Activated CD8-positive, alpha-beta memory T cell treated with anti-CD3 and anti-CD28 coated beads for 48 hours (primary cell): ENCODE results near the gene GRIK3.

Experiments
- DNase-seq, 3 experiments: peaks; one replicate each; pipeline ENCODE4 v3.0.0-alpha.2; 2020; ENCODE audit warnings: low read depth in 2 of 3, low spot score in 2 of 3

The GRIK3 gene

DNA sequence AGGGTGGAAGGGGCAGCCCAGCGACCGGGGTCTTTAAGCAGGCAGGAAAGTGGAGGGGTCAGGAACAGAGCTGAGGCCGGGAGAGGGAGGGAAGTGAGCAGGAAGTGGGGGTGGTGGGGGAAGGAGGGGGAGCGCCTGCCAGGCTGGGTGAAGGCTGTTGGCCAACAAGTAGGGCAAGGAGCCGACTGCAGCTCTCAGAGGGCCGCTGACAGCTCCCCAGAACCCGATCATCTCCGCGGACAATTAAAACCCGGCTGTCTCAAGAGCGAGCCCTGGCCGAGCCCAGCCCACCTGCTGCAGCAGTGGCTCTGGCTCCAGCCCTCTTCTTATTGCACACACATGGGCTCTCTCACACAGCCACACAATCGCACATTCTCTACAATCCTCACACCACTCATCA is 51.6 kb downstream of the GRIK3 start:
- DNase-seq = no peak

- DNase-seq = no peak
Observed at GRCh38 chr1:36981771-36982622, 52.3 kb downstream of the GRIK3 start.

DNA sequence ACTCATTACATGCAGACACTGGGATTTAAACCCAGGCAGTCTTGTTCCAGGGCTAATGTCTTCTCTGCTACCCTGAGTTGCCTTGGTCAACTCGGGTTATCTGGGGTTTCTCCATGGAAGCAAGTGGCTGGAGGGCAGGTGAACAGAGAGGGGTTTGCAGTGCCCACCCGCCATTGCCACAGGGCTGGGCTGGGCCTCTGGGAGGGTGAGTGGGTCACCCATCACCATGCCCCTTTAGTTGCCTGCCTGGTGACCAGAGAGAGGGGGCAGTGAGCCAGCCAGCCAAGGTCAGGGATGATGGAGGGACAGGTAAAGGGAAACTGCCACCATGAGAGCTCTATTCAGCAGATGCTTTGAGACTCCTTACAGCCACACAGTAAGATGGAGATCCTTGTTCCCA is 53.2 kb downstream of the GRIK3 start:
- no peak for DNase-seq

DNA sequence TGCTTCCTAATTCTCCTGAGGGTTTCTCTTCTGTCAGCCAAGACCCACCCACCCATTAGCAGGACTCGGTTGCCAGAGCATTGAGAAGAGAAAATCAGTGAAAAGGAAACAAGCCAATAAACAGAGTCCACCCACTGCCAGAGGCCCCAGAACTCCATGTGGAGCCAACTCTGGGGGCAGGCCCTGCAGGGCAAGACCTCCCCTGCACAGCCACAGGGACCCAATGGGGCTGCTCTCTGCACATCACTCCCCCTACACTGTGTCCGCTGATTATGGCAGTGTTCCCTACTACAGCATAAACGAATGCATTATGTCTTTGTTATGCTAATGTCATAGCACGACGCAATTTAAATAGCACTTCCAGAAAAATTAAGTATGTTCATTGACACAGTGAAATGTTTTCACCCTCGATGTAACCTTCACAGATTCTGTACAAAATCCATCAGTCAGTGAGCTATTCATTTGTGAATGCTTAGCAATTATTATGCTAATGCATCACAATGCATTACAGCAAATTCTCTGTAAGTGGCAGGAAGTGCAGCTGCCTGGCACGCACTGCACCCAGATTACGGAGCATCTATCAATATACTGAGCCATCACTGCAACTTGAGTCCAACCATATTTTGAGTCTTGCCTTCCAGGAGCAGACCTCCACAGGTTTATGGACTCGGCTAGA is 56.4 kb downstream of the GRIK3 start:
- DNase-seq = no peak

- no peak for DNase-seq
Observed at GRCh38 chr1:36975642-36976041, 58.7 kb downstream of the GRIK3 start.

DNA sequence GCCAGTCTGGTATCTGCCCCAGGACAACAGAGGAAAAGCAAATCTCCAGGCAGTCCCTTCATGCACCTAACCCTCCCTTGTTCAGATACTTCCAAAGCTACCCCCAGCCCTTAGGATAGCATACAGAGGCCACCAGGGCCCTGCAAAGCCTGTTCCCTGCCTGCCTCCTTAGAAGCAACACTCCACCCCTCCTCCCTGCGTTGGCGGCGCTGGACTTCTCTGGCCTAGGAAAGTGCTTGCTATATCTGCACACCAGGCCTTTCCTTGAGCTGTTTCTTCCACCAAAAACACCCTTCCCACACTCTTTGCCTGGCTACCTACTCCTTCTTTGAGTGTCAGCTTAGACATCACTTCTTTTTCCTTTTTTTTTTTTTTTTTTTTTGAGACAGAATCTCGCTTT is 61.3 kb downstream of the GRIK3 start:
- DNase-seq = no peak

DNA sequence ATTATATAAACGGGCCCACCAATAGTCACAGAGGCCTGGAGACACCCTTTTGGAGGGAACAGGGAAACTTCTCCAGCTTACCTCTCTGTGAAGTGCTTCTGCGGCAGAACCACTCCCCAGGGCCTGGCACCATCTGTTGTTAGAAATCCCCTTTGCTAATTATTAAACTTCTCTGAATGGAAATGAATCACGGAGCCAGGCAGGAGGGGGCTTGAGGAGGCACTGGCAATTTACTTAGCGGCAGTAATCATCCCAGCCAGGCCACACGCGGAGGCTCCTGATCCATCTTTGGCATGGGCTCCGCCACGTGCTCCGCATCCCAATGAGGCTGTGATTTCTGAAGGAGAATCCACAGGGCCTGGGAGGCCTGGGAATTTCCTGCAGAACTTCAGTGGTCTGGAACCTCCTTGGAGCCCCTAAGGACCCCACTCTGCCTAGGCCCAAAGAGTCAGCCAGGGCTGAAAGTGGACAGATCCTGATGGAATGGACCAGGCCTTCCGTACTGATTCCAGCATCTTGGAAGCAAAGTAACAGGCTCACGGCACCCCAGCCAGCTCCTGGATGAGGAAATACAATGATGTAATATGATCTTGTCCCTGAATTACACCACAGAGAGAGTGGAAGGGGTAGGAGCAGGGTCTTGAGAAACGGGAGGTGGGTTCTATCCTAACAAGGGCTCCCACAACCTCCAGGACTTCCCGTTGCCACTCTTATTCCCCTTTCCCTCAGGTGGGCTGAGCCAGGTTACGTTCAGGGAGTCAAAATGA is 62.3 kb downstream of the GRIK3 start:
- DNase-seq = no peak

GRCh38 chr1:36968730-36969129 is 65.6 kb downstream of the GRIK3 start:
- DNase-seq = no peak

- no peak for DNase-seq
Observed at GRCh38 chr1:36966242-36966641, 68.1 kb downstream of the GRIK3 start.

DNA sequence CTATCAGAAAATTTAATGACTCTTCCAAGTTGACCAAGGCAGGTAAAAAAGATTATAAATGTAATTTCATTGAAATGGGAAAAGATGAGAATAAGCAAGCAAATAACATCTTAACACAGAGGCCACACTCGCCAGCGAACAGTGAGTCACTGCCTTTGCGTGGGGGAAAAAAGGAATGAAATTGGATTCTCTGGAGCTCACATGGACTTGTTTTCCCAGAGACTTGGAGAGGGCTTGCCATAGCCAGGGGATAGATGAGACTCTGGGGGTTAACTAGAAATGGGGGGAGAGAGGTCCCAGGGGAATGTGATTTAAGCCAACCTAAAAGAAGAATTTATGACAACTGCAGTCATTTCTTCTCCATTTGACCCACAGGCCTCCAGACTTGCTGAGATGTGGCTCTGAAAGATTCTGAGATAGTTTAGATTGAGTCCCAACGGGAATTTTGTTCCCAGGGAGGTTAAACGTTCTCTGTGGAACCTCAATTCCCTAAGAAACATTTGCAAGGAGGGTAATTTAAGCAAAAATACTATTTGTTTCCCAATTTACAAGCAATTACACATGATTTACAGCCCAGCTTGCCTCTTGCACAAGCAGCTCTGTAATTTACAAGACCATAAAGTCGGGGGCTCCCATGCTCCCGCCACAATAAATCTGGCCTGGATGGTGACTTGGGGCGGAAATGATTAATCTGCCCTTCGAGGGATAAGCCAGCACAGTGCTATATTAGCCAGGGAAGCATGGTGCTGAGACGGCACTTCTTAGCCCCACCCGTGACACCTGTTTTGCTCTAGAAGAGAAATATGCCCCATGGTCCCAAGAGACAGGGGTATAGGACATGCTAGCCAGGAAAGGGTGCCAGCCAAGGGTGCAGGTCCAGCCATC is 68.8 kb downstream of the GRIK3 start:
- no peak for DNase-seq

DNA sequence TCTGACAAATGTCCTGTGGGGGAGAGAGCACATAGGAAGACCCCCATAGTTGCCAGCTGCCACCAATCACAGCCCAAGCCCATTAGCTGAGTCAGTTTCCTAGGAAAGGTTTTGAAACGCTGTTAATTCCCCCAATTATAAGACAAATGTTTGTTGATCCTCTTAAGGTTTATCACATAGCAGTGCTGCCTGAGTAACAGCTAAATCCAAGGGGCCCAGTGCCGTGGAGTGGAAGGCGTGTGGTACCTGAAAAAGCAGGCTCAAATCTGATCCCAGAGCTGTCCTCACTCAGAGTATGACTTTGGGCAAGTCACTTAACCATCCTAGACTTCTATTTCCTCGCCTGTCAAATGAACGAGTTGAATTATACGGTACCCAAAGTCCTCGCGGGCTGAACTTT is 69.5 kb downstream of the GRIK3 start:
- no peak for DNase-seq

GRCh38 chr1:36963006-36963405 is 71.3 kb downstream of the GRIK3 start:
- no peak for DNase-seq

DNA sequence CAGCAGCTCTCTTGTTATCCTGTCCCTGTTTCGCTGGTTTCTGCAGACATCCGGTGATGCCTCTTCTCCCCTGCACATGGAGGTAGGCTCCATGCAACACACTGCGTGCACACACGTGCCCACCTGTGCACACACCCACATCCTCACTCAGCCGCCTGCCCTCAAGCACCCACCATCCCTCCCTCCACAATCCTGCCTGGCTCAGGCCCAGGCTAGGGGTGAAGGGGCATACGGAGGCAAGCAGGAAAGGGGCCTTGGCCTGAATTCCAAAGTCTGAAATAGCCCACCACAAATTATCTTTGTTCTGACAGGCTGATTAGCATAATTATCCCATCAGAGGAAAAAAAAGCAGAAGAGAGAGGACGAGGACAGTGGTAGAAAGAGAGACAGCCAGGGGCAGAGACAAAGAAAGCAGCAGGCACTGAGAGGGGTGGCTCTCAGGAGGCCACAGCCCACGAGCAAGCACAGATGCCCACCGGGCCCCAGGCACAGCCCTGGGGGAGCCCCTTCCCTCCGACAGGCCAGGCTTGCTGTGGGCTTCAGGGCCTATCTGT is 73.2 kb downstream of the GRIK3 start:
- no peak for DNase-seq

- no peak for DNase-seq
Observed at GRCh38 chr1:36956570-36956969, 77.7 kb downstream of the GRIK3 start.

DNA sequence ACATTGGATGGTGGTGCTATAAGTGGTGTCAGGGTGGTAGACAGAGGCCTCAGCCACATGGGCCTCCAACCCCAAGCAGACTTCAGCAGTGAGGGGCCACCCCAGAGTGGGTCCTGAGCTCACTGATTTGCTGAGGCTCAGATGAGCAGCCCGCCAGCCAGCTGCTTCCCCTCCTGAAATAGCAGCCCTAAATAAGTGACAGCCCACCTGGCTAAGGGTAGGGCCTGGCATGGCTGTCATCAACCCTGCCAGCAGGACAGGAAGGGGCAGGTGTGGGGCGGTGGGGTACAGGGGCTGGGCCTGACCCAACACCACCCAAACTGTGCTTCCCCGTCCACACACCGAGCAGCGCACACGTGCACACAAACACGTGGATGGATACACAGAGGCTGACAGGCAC is 79.3 kb downstream of the GRIK3 start:
- no peak for DNase-seq

DNA sequence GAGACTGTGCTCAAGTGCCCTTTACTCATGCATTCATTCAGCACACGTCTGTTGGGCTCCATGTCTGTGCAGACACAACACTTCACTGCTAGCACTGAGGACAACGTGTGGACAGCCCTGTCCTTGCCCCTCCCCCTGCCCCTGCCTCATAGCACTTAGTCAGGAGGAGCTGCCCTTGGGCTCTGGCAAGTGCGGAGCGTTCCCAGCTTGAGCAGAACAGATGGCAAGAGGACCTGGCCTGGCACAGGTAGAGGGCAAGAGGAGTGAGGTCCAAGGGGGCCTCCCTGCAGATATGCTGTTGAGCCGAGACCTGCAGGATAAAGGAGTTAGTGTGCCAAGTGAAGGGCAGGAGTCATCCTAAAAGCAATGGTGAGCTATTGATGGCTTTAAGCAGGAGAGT is 81.3 kb downstream of the GRIK3 start:
- DNase-seq = no peak

GRCh38 chr1:36951761-36952160 is 82.6 kb downstream of the GRIK3 start:
- no peak for DNase-seq

GRCh38 chr1:36951292-36951750 is 83.0 kb downstream of the GRIK3 start:
- no peak for DNase-seq

- DNase-seq = no peak
Observed at GRCh38 chr1:36950604-36951291, 83.6 kb downstream of the GRIK3 start.

GRCh38 chr1:36948606-36949005 is 85.7 kb downstream of the GRIK3 start:
- no peak for DNase-seq
